ENCODE measurements around the gene APOC4. TPM values are rescaled to one million over a fixed set of nuclear protein-coding genes. Genes with fewer than 3 reads are reported as not detected.
"Not testable (repeated sequence)": the region's sequence is repeated elsewhere in the genome, so short reads cannot be mapped to it uniquely, and the experiment has no call there.

Gene APOC4
- total and polyA plus RNA-seq, 12 donors: not detected

GRCh38 chr19:44969437-44969836 is 27.4 kb downstream of the APOC4 start:
- peaks cover 0 to 92% (median 35%) of the 10 kb centered on the region in 9 donors for H3K36me3 ChIP-seq
- H3K4me3 ChIP-seq: no peak overlapping the region
- TF ChIP-seq, protein P1, sequence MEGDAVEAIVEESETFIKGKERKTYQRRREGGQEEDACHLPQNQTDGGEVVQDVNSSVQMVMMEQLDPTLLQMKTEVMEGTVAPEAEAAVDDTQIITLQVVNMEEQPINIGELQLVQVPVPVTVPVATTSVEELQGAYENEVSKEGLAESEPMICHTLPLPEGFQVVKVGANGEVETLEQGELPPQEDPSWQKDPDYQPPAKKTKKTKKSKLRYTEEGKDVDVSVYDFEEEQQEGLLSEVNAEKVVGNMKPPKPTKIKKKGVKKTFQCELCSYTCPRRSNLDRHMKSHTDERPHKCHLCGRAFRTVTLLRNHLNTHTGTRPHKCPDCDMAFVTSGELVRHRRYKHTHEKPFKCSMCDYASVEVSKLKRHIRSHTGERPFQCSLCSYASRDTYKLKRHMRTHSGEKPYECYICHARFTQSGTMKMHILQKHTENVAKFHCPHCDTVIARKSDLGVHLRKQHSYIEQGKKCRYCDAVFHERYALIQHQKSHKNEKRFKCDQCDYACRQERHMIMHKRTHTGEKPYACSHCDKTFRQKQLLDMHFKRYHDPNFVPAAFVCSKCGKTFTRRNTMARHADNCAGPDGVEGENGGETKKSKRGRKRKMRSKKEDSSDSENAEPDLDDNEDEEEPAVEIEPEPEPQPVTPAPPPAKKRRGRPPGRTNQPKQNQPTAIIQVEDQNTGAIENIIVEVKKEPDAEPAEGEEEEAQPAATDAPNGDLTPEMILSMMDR (IDR thresholded peaks at IDR 0.05): no peak
- ATAC-seq (no peak), DNase-seq (no peak)
- H3K9me3 ChIP-seq: no peaks in the 10 kb centered on the region
- H3K27me3 ChIP-seq: no peaks in the 10 kb centered on the region
- H3K4me1 ChIP-seq: no peaks in the 10 kb centered on the region
- 97 to 98% methylated on average over 5 of the region's 5 CpGs for WGBS, 2 donors
- no peak overlapping the region for H3K27ac ChIP-seq
- intact Hi-C loops (cut with DNase I): no loop called here

DNA sequence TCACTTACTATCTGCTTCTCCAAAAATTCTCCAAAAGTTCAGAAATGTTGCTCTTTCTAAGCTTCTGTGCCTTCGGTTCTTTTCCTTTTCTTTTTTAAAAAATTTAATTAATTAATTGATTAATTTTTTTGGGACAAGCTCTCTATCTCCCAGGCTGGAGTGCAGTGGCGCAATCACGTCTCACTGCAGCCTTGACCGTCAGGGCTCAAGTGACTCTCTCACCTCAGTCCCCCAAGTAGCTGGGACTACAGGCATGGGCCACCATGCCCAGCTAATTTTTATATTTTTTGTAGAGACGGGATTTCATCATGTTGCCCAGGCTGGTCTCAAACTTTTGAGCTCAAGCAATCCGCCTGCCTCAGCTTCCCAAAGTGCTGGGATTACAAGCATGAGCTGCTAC is 29.4 kb downstream of the APOC4 start:
- H3K4me1 ChIP-seq; DNase-seq; H3K27me3 ChIP-seq; ATAC-seq; H3K27ac ChIP-seq; H3K4me3 ChIP-seq; H3K9me3 ChIP-seq; intact Hi-C loops (cut with DNase I): not testable (repeated sequence)
- 89 to 96% methylated on average over 6 of the region's 6 CpGs for WGBS, 2 donors
- H3K36me3 ChIP-seq: peaks cover 2 to 92% (median 40%) of the 10 kb centered on the region in 9 donors

DNA sequence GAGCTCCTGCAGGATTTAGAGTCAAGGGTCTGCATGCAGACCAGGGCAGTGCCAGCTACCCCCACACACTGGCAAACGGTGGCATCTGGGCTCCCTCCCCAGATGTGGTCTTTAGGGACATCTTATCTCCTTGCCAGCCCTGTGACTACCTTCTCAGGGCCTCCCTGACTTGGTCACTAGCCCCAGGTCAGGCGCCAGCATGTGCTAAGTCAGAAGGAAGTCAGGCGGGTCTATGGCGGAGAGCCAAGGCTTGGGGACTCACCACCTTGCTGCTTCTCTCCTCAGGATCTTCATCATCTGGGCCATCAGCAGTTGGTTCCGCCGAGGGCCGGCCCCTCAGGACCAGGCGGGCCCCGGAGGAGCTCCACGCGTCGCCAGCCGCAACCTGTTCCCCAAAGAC is 30.8 kb downstream of the APOC4 start:
- peak in 1 of 8 donors; percentile 13 for ATAC-seq
- no peak overlapping the region for H3K27ac ChIP-seq
- H3K4me3 ChIP-seq: no peak overlapping the region
- DNase-seq: no peak
- no peaks in the 10 kb centered on the region for H3K9me3 ChIP-seq
- 90 to 92% methylated on average over 13 of the region's 13 CpGs for WGBS, 2 donors
- intact Hi-C loops (cut with DNase I): no loop called here
- no peaks in the 10 kb centered on the region for H3K4me1 ChIP-seq
- TF ChIP-seq, protein P1 (IDR thresholded peaks at IDR 0.05): no peak
- no peaks in the 10 kb centered on the region for H3K27me3 ChIP-seq
- H3K36me3 ChIP-seq: peaks cover 7 to 92% (median 47%) of the 10 kb centered on the region in 9 donors

GRCh38 chr19:44973982-44974735 is 32.1 kb downstream of the APOC4 start:
- DNase-seq: no peak
- intact Hi-C loops (cut with DNase I): no loop called here
- Histone ChIP-seq H3K27ac (no peak overlapping the region), H3K9me3 (no peaks in the 10 kb centered on the region), H3K27me3 (no peaks in the 10 kb centered on the region), H3K4me3 (no peak overlapping the region), H3K36me3 (peaks cover 7 to 92% (median 59%) of the 10 kb centered on the region in 9 donors), H3K4me1 (no peaks in the 10 kb centered on the region)
- TF ChIP-seq, protein P1 (IDR thresholded peaks at IDR 0.05): no peak
- ATAC-seq: no peak
- 86 to 87% methylated on average over 21 of the region's 21 CpGs for WGBS, 2 donors

GRCh38 chr19:44974857-44975256 is 32.8 kb downstream of the APOC4 start:
- Histone ChIP-seq H3K27ac (no peak overlapping the region), H3K4me1 (no peaks in the 10 kb centered on the region), H3K27me3 (no peaks in the 10 kb centered on the region), H3K4me3 (no peak overlapping the region), H3K36me3 (peaks cover 7 to 92% (median 65%) of the 10 kb centered on the region in 9 donors), H3K9me3 (no peaks in the 10 kb centered on the region)
- TF ChIP-seq, protein P1 (IDR thresholded peaks at IDR 0.05): no peak
- WGBS, 2 donors: 90 to 92% methylated on average over 5 of the region's 5 CpGs
- no peak for DNase-seq
- intact Hi-C loops (cut with DNase I): no loop called here
- no peak for ATAC-seq
